ENCODE results near the gene MAPK10.

DNA sequence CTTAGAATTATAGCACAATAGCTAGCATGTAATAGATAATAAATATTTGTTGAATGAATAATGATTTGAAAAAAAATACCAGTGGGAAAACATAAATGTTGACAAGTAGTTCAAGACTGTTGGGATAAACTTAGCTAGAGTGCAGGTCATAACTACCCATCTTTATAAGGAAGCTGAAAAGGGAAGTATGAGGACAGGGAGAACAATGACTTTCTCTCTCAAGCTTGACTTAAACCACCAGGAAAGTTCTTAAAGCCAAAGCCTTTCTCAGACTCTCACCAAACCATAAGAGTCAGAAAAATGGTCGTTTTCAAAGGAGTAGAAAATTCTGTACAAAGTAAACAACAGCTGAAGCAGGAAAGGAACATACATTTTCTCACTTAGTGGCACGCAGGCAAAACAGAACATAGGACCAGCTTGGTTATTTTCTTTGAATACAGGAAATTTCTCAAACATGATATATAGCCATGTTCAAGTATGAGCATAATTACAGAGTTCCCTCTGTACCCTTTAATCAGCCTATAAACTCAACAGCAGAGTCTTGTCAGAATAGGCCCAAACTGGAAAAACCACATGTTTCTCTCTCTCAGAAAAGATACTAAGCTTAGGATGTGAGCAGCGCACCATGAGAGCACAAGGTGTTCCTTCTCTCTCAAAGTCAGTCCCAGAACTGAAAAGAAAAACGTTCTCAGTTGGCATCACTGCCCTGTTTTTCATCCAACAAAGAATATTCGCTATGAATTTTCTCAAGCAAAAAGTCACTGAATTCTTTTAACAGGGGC is 28.7 kb downstream of the MAPK10 start:
- TF ChIP-seq, protein P1, sequence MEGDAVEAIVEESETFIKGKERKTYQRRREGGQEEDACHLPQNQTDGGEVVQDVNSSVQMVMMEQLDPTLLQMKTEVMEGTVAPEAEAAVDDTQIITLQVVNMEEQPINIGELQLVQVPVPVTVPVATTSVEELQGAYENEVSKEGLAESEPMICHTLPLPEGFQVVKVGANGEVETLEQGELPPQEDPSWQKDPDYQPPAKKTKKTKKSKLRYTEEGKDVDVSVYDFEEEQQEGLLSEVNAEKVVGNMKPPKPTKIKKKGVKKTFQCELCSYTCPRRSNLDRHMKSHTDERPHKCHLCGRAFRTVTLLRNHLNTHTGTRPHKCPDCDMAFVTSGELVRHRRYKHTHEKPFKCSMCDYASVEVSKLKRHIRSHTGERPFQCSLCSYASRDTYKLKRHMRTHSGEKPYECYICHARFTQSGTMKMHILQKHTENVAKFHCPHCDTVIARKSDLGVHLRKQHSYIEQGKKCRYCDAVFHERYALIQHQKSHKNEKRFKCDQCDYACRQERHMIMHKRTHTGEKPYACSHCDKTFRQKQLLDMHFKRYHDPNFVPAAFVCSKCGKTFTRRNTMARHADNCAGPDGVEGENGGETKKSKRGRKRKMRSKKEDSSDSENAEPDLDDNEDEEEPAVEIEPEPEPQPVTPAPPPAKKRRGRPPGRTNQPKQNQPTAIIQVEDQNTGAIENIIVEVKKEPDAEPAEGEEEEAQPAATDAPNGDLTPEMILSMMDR (optimal IDR thresholded peaks at IDR 0.05 in 1 of 3, IDR thresholded peaks at IDR 0.05 in 1 of 3, conservative IDR thresholded peaks at IDR 0.05 in 1 of 3; ENCODE audit: extremely low read depth in 1 of 3, insufficient read depth in 2 of 3, low read length in 3 of 3) = no peak
- no peak for TF ChIP-seq EZH2 (IDR thresholded peaks at IDR 0.05; ENCODE audit: low read length)

Data from keratinocyte (primary cell).